HG03060 (cell line): Measurements from ENCODE around the gene NCEH1.
"Not testable (repeated sequence)": the region's sequence is repeated elsewhere in the genome, so short reads cannot be mapped to it uniquely, and the experiment has no call there.

Experiments used
- ATAC-seq: cut with Tn5 transposase; IDR thresholded peaks from one replicate; pipeline ENCODE4 v1.9.1; 2021; ENCODE audit warnings: low read depth, moderate number of reproducible peaks; ENCODE audit not compliant: unreplicated experiment

Gene NCEH1

DNA sequence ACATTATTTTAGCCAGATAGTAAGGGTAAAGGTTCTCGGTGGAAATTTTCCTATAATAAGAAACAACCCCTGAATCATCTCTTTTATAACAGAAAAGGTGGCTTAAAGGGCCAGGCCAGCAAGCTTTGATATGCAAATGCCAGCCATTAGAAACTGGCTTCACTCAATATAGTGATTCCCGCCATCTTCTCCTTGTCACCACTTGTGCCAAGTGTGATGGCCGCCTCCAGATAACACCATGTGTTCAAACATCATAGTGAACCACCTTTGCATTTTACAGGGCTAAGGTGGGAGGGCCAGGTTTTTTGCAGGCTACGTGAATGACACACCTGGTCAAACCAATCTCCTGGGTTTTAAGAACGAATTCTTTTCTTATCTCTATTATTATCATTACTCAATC lies 31.3 kb downstream of the NCEH1 start:
- no peak for ATAC-seq

DNA sequence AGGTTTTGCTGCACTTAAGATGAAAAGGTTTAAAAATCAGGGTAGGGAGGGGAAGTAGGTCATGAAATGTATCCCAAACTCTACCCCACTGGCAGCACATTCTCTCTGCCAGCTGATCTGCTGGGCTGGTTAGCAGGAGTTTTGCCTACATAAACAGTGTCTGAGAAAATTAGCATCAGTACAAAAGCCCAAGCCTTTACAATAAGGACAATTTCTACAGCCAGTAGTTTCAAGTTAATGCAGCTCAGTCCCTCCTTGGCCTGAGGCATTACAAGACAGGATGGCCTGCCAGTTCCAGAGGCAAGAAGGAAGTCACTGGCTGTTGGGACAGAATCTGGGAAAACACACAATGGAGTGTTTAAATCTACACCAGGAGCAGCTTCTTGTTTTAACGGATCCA lies 32.8 kb downstream of the NCEH1 start:
- no peak for ATAC-seq

DNA sequence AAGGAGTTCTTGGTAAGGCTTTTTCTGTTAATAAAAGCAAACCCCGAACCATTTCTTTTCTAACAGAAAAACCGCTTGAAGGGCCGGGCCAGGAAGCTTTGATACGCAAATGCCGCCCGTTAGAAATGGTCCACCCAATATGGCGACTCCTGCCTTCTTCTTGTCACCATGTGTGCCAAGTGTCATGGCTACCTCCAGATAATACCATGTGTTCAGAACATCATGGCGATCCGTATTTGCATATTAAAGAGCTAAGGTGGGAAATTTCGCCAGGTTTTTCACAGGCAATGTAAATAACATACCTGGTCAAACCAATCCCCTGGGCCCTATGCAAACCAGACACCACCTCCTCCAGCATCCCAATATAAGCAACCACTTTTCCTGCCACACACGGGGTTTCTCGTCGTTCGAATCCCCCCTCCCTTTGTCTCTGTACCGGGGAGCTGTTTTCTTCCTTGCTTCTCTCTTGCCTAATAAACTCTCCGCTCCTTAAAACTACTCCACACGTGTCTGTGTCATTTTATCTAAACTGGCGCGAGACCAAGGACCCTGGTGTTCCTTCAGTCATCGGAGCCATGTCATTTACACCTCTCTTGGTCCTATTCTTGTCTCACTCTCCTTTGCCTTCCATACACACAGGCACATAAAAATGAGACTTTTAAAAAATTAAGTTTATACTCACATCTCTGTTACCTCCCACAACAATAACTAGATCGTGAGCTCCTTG lies 34.5 kb downstream of the NCEH1 start:
- ATAC-seq: no peak

DNA sequence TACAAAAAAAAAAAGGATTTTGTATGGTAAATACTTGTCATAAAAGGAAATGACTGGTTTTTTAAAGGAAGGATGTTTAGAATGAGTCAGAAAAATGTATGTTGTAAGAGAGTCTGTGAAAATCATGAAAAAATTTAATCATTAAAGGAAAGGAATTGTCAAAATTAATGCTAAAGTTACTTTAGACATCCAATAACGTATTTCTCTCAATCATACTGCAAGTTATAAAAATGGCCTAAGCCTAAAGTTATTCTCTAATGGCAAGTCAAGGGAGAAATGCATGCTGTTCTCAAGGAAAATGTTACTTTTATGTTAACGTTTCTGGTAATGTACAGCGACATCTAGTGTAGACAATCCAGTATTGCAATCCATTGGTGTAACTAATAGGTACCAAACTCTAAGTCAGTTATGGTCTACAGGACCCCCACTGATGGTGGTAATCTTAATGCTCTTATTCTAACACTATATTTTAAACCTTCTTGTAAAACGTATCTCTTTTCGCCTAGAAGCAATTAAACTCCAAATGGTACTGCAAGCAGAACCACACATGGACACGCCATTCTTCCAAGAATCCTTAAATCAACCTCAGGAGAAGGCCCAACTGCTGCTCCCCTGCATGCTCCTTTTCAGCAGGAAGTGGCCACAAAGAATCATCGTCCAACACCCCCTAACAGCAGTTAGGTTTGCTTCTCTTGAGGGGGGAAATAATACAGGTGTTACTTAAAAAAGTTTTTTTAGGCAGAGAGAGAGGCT lies 35.2 kb downstream of the NCEH1 start:
- no peak for ATAC-seq

DNA sequence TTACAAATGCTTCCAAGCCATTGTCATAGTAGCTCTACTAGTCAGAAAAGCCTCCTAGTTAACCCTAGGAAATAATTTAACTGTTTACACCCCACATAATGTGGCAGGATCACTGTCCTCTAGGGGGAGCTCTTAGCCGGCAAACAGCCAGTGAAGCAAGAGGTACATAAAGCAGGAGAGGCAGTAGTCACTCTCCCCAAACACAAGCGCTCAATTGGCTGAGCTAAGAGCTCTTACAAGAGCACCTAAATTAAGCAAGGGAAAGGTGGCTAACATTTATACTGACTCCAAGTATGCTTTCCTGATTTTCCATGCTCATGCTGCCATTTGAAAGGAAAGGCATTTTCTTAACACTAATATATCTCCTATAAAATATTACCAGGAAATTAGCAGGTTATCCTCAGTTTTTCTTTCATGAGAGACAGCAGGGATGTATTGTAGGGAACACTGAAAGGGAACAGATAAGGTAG lies 37.6 kb downstream of the NCEH1 start:
- peak; percentile 80 for ATAC-seq

DNA sequence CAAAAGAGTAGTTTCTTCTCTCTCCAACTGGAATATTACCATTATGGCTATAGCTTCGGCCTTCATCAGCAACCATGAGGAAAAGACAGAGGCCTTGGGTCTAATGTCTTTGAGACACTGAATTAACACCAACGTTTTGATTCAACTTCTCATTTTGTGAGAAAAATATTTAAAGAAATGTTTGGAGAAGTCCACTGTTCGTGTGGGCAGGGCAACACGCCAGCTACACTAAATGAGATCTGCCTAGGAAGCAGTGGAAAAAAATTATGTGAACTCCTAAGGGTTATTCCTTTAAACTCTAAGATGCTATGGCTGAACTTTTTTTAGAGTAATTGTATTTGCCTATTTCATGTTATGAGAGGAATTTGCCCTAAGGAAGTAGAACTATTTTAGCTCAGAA lies 41.8 kb downstream of the NCEH1 start:
- no peak for ATAC-seq

DNA sequence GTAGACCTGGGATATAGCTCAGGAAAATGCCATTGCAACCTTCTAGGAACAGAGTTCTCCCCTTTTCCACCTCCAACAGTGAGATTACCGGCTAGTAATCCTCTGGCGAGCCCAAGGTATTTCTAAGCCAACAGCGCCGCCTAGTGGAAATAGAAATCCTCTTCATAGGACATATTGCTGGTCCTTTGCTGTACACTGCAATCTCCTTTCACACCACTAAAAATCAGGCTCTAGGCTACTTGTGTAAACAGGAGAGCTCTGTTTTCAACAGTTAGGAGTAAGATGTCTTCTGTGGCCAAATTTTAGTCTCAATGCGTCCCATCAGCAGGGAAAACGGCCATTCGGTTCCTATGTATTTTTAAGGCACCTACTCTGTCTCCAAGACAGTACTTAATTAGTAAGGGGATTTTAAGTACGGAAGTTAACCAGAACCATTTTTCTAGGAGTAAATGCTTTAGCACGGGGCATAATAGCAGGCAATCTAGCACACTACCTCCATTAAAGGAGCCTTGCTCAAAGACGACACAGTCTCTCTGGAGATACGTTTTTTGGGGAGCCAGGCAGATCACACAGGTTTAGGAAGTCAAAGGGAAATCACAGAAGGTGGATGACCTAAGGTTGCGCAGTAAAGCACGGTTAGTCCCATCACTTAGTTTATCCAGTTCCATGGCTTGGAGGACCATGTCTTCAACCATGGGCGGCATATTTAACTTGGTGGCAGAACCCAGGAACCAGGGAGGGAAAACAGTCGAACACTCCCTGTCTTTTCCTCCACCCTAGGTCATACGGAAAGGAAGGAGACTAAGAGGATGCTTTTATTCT lies 43.8 kb downstream of the NCEH1 start:
- ATAC-seq: peak; percentile 98

DNA sequence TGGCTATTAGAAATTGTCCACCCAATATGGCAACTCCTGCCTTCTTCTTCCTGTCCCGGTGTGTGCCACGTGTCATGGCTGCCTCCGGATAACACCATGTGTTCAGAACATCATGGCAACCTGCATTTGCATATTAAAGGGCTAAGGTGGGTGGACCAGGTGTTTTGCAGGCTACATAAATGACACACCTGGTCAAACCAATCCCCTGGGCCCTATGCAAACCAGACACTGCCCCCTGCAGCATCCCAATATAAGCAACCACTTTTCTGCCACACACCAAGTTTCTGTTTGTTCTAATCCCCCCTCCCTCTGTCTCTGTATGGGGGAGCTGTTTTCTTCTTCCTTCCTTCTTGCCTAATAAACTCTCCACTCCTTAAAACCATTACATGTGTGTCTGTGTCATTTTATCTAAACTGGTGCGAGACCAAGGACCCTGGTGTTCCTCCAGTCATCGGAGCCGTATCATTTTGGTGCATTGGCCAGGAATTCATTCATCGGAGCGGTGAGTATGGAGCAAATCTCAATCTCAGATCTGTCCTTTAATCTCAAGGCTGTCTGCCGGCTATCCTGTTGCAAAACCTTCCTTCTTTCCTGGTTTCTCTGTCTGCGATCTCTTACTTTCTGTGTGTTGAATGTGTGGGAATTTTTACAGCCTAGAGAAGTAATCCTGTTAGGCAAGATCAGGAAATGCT lies 44.5 kb downstream of the NCEH1 start:
- no peak for ATAC-seq

DNA sequence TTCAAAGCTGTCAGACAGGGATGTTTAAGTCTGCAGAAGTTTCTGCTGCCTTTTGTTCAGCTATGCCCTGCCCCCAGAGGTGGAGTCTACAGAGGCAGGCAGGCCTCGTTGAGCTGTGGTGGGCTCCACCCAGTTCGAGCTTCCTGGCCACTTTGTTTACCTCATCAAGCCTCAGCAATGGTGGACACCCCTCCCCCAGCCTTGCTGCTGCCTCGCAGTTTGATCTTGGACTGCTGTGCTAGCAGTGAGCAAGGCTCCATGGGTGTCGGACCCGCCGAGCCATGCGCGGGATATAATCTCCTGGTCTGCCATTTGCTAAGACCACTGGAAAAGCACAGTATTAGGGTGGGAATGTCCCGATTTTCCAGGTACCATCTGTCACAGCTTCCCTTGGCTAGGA lies 45.4 kb downstream of the NCEH1 start:
- not testable (repeated sequence) for ATAC-seq

DNA sequence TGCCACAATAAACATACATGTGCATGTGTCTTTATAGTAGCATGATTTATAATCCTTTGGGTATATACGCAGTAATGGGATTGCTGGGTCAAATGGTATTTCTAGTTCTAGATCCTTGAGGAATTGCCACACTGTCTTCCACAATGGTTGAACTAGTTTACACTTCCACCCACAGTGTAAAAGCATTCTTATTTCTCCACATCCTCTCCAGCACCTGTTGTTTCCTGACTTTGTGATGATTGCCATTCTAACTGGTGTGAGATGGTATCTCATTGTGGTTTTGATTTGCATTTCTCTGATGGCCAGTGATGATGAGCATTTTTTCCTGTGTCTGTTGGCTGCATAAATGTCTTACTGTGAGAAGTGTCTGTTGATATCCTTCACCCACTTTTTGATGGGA lies 50.4 kb downstream of the NCEH1 start:
- not testable (repeated sequence) for ATAC-seq

DNA sequence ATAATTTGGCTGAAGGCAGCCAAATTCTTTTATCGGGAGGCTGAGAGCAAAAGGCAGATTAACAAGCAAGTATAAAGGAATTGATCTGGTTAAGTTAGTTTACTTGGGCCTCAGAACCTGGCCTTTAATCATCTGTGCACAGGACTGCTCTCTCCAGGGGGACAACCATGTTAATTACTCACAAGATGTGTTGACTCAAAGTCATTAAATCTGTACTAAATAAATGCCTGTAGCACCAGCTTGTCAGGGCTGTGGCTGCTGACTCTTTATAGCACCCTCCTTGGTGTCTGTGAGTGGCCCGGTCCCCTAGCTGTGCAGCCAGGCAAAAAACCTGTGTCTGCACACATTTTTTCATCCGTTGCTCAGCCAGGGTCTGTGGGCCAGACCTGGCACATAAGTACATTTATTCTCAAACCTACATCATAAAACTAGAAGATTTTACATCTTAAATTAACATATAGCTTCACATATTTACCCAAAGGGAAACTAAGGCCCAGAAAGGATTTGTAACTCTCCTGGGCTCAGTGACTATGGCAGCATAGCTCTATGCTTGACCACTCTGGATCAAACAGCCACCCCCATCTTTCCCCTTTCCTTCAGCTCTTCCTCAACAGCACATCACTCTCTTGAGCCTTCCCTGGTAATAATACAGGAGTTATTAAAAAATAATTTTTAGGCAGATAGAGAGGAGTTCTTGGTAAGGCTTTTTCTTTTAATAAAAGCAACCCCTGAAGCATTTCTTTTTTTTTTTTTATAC lies 51.4 kb downstream of the NCEH1 start:
- no peak for ATAC-seq

DNA sequence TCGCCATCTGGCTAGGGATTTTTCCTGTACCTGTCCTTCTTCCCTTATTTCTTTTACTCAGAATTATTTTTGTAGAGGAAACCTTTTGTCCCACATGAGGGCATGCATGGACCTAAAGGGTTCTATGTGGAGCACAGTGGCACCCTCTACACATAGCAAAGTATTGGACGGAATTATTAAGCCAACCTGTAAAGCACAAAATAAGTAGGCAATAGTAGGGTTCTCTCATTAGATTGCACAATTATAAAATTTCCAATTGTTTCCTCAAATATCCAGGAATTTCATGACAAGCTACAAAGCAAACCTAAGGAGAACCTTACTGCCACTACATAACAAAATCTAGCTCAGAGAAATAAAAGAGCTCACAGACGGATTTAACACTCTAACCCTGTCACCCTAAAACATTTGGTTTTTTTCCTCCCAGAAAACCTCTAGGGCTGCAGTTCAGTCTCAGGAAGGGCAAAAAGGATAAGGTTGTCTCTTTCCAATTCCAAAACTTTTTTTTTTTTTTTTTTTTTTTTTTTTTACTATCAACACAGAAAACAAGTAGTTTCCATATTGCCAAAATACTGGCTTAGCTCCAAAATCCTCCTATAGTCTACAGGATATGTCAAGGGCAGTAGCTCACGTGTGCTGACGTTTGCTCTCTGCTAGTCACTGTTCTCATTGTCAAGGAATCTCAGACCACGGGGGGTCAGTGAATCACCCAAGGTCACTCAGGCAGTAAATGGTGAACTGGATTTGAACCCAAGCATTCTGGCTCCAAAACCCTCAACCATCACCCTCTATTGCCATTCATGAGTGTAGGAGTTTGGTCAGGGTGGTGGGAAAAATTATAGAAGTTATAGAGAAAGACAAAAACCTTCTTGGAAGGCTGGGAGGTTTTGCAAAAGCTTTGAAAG lies 52.3 kb downstream of the NCEH1 start:
- no peak for ATAC-seq

DNA sequence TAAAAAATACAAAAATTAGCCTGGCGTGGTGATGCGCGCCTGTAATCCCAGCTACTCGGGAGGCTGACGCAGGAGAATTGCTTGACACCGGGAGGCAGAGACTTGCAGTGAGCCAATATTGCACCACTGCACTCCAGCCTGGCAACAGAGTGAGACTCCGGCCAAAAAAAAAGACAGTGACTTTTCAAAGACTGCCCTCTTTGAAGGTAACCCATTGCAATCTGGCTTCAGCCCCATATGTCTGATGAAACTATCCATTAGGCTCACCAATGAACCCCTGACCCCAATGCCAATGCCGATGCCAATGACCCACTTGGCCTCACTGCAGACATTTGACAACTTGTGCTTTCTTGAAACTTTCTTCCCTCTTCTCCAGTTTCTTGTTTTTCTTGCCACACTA lies 54.3 kb downstream of the NCEH1 start:
- ATAC-seq: no peak

DNA sequence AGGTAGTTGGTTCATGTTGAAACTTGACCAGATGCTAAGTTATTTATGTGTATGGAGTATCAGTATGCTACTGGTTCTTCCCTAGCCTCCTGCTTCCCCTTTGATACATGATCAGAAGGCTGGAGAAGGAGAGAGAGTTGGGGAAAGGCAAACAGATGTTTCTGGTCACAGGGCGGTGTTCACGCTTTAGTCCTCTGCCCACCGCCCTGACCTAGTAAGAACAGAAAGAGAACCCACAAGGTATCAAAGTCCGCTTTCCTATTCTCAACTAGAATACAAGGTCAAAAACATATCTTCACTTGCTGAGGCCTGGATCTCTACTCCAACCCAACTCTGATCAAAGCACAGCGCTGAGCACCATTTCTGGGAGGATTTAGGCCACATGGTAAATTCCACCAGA lies 55.5 kb downstream of the NCEH1 start:
- ATAC-seq: no peak

DNA sequence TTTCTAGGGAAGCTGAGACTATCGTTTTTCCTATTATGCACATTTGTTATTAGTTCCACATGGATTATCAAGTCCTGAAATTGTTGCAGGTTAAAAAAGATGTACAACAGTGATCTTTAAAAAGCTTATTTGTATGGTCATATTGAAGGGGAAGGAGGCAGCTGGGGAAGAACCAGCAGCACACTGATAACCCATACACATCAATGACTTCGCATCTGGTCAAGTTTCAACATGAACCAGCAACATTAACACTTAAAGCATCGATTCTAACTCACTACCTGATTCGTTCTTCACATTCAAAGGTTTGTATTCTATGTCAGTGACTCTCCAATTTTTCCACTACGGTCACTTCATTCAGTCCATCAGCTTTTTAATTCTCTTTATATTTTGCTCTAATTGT lies 56.4 kb downstream of the NCEH1 start:
- no peak for ATAC-seq

DNA sequence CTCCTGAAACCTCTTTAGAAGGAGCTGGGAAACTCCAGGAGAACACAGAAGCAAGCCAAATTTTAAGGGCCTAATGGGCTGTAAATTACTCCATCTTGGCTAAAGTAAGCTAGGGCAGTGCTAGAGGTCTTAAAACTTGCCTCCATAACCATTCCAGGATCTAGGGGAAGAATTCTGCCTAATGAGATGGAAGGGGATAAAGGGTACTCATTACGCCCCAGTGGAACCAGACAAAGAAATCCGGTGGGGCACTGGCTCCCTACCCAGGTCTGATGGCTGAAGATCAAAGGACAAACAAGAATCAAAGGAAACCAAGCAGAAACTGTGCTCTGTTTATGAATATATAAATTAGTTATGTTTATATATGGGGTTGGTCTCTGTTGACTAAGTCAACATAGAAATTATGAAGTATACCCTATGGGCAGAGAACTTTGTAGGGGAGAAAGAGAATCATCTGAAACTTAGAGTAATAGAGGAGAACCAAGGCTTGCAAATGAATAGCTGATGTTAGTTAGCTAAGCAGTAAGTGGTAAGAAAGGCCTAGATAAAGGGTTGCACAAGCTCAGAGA lies 57.8 kb downstream of the NCEH1 start:
- no peak for ATAC-seq

DNA sequence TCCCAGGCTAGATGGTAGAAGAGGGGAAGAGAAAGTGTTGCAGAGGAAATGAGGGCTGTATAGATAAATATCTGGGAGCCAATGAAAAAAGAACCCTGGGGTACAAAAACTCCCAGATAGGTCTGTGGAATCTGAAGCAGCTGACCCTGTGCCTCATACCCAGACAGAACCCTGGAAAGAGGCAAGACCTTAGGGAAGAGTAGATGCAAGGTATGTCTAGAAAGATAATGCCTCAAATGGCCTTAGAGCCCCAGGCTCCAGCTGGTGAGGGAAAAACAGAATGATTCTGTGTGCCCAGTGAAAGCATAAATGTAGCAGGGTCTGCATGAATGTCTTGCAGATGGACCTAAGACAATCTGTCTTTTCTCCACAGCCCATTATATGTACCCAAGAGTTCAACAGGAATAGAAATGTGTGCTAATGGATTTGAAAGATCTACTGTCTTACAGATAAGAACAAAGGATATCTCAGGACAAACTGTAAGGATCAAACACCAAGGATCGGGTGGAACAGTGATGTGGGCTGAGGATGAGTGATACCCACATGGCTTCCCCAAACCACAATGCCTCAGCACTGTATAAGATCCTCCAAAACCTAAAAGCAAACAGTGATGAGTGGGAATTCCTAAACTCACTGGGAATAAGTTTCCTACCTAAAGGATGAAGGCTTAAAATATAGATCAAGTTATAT lies 58.8 kb downstream of the NCEH1 start:
- ATAC-seq: no peak

DNA sequence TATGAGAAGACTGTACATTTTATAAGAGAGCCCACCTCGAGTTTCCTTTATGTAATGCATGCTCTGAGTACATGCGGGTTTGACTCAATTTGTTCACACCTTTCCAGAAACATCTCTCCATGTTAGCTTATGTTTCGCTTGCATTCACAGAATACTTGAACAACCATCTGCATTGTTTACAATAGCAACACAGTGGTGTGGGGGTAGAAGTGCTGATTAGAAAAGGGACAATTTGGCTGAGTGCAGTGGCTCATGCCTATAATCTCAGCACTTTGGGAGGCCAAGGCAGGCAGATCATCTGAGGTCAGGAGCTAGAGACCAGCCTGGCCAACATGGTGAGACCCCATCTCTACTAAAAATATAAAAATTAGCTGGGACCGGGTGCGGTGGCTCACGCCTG lies 60.9 kb downstream of the NCEH1 start:
- ATAC-seq: no peak
